Vagina (tissue), 2 donors: ENCODE measurements around the gene CTAGE1.

ENCODE experiments used
- CTCF ChIP-seq, 3 experiments: fragments of 450-650 bp in 2 of 3; fragments of 200-600 bp in 1 of 3; sonication (generic) in 1 of 3; IDR thresholded peaks; one replicate each; pipeline ENCODE4 v1.5.1; 2017 to 2019; ENCODE audit warnings: antibody characterized with exemption in 3 of 3, mild to moderate bottlenecking in 2 of 3, moderate library complexity in 2 of 3
- POLR2AphosphoS5 ChIP-seq, 2 donors: sonication (generic); formaldehyde crosslinking; IDR thresholded peaks; one replicate each; pipeline ENCODE4 v1.9.0; 2017; ENCODE audit warnings: antibody characterized with exemption in 2 of 2, mild to moderate bottlenecking in 2 of 2, low read depth in 1 of 2; ENCODE audit not compliant: insufficient read depth in 1 of 2

- TF ChIP-seq CTCF (IDR thresholded peaks at IDR 0.05) = no peak
- TF ChIP-seq POLR2AphosphoS5 (IDR thresholded peaks at IDR 0.05; ENCODE audit: insufficient read depth in 1 of 2, low read depth in 1 of 2) = no peak
These were observed 37.9 kb upstream of the CTAGE1 start for GRCh38 chr18:22455425-22456115.
